ENCODE data around the gene TRIM46. TPM values are rescaled to one million over a fixed set of nuclear protein-coding genes. Genes with fewer than 3 reads are reported as not detected.

Gene TRIM46, protein sequence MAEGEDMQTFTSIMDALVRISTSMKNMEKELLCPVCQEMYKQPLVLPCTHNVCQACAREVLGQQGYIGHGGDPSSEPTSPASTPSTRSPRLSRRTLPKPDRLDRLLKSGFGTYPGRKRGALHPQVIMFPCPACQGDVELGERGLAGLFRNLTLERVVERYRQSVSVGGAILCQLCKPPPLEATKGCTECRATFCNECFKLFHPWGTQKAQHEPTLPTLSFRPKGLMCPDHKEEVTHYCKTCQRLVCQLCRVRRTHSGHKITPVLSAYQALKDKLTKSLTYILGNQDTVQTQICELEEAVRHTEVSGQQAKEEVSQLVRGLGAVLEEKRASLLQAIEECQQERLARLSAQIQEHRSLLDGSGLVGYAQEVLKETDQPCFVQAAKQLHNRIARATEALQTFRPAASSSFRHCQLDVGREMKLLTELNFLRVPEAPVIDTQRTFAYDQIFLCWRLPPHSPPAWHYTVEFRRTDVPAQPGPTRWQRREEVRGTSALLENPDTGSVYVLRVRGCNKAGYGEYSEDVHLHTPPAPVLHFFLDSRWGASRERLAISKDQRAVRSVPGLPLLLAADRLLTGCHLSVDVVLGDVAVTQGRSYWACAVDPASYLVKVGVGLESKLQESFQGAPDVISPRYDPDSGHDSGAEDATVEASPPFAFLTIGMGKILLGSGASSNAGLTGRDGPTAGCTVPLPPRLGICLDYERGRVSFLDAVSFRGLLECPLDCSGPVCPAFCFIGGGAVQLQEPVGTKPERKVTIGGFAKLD
- total RNA-seq (2021) (6.0 and 6.2 TPM in 2 replicates), Bru-seq, nascent RNA (percentile 36 among the genes with signal in this experiment), BruChase-seq, experiment 1, labeled RNA remaining after a 2-hour chase (percentile 50 among the genes with signal in this experiment), BruChase-seq, experiment 2, labeled RNA remaining after a 6-hour chase (percentile 47 among the genes with signal in this experiment)
- long read RNA-seq, partial matches to known transcripts = 4 of 9 reads
- long read RNA-seq, other reads (novel, unspliced or antisense) = 5 of 9 reads

DNA sequence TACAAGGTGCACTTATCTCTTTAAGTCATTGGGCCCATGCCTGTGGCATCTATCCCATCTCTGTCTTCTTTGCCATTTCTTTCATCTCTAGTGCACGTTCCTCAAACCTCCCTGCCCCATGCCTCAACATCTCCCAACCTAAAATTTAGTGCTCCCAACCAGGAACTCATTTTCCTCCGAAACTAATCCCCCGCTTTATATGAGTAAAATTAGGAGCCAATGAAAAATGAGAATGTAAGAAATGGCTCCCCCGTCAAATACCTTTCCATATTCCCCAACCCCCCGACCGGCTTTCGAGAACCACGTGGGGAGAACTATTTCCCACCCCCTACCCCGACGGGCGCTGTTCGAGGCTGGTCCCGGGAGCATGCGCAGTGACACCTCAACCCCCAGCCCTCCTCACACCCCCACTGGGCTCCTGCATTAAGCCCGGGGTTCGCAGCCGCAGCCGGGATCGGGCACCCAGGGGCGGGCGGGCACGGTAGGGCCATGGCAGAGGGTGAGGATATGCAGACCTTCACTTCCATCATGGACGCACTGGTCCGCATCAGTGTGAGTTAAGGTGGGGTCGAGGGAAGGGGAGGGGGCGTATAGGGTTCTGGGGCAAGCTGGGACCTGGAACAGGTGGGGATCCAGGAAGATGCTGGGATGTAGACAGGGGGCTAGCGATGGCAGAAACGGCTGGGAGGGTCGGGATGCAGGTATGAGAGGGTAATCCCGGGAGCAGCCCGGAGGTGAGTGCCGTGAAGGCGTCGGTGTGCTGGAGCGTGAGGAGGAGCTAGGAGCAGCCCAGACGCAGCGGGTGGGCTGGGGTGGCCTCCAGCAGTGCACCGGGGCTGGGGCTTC is at the start of gene TRIM46:
TSS of gene TRIM46 (plus strand) at position 372 of the 846 bp plus-strand sequence. CDS start at position 490, 118 bp downstream.
- Histone ChIP-seq H2AFZ (peak within 1 kb of the TSS; percentile 94), H4K20me1 (ENCODE audit: insufficient read depth) (0 out of 2 replicates have a peak, but pooled peaks cover 5% of the 10 kb centered on the region), H3K4me3 (peak within 1 kb of the TSS; percentile 89), H3K9me3 (ENCODE audit: insufficient read depth, low read depth) (no peaks in the 10 kb centered on the region), H3K36me3 (ENCODE audit: low read depth) (no peaks in the 10 kb centered on the region; the same call in 1 of the 2 replicates), H3K9me2 (ENCODE audit: insufficient read depth) (no peaks in the 10 kb centered on the region), H3K79me2 (ENCODE audit: low read depth) (peaks cover 17% of the 10 kb centered on the region), H3K27ac (peak within 1 kb of the TSS; percentile 59), H3K27me3 (ENCODE audit: insufficient read depth, low read depth) (no peaks in the 10 kb centered on the region), H3F3A (ENCODE audit: insufficient read depth, low read depth) (peaks cover 39% of the 10 kb centered on the region; the same call in 1 of the 2 replicates), H3K4me2 (peak within 1 kb of the TSS; percentile 96), H3K4me1 (replicated peaks; ENCODE audit: insufficient read depth) (peaks cover 32% of the 10 kb centered on the region)
- TF ChIP-seq EZH2 (IDR thresholded peaks at IDR 0.05; ENCODE audit: low read depth) = no peak
- TF ChIP-seq, protein P1, sequence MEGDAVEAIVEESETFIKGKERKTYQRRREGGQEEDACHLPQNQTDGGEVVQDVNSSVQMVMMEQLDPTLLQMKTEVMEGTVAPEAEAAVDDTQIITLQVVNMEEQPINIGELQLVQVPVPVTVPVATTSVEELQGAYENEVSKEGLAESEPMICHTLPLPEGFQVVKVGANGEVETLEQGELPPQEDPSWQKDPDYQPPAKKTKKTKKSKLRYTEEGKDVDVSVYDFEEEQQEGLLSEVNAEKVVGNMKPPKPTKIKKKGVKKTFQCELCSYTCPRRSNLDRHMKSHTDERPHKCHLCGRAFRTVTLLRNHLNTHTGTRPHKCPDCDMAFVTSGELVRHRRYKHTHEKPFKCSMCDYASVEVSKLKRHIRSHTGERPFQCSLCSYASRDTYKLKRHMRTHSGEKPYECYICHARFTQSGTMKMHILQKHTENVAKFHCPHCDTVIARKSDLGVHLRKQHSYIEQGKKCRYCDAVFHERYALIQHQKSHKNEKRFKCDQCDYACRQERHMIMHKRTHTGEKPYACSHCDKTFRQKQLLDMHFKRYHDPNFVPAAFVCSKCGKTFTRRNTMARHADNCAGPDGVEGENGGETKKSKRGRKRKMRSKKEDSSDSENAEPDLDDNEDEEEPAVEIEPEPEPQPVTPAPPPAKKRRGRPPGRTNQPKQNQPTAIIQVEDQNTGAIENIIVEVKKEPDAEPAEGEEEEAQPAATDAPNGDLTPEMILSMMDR (conservative IDR thresholded peaks at IDR 0.05) = peak; percentile 46; the same call in 1 of the 2 replicates
- CTCF ChIA-PET = interaction anchor here (0.5 to 2.0 kb wide), 6 partner anchors 20 to 203 kb away, joined by 3 to 15 read pairs (median 4); partner anchors contain the start of gene SHC1
- BruUV-seq (replicated peaks) = no TSS peak
- intact Hi-C loops (cut with micrococcal nuclease; ENCODE audit: unreplicated experiment) = loop anchor here (1.0 to 2.0 kb wide), 3 partner anchors 35 to 149 kb away; partner anchors contain the start of gene MTX1
- POLR2A ChIA-PET (ENCODE audit: unreplicated experiment) = interaction anchor here (0.6 to 1.1 kb wide), 5 partner anchors 19 to 82 kb away, joined by 3 to 5 read pairs (median 3); no protein-coding TSS in a partner anchor
- DNase-seq = peak in 1 of 2 experiments; percentile 51

DNA sequence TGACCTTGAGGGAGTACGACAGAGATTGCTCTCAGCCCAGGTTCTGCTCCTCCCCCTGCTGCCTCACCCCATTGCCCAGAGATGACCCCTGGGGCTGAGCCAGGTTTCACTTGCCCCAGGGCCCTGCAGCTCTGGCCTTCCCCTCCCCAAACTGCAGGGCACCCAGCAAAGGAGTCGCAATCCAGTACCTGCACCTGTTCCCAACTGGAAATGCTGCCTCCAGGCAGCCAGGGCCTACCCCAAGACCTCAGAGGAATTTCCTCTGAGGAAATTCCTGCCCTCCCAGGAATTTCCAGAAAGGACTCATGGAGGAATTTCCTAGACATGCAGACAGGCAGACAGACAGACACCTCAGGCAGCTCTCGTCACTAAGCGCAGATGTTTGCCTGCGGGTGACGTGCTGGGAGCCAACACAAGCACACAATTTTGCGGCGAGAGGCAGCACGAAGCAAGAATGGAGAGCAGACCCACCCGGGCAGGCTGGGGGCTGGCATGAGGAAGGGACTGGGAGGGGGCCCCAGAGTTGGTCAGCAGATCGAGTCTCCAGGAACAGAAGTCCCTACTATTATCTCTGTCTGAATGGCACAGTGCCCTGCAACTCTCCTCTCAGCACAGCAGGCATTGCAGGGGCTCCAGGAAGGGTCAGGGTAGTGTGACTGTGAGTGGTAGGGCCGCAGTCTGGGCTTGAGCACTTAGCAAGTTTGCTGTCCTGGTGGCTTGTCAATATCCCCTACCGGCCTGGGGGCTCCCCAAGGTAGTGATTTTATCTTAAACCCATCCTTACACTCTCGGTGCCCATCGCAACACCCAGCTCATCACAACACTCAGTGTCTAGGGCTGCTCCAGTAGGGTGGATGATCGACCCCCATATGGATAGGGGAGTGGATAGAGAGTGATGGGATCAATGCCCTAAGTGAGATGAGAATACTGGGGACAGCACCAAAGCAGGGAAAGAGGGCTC is 48.9 kb upstream of the TRIM46 start:
- Histone ChIP-seq H3K9me3 (ENCODE audit: insufficient read depth, low read depth) (no peaks in the 10 kb centered on the region), H3K27me3 (ENCODE audit: insufficient read depth, low read depth) (no peaks in the 10 kb centered on the region), H3K36me3 (ENCODE audit: low read depth) (no peaks in the 10 kb centered on the region), H2AFZ (no peak overlapping the region), H3K4me2 (peak overlapping the region; percentile 48), H3K4me1 (replicated peaks; ENCODE audit: insufficient read depth) (peaks cover 39% of the 10 kb centered on the region), H3K79me2 (ENCODE audit: low read depth) (peaks cover 16% of the 10 kb centered on the region), H3F3A (ENCODE audit: insufficient read depth, low read depth) (peaks cover 56% of the 10 kb centered on the region), H3K4me3 (no peak overlapping the region), H4K20me1 (ENCODE audit: insufficient read depth) (no peaks in the 10 kb centered on the region), H3K9me2 (ENCODE audit: insufficient read depth) (no peaks in the 10 kb centered on the region), H3K27ac (peak overlapping the region; percentile 57)
- intact Hi-C loops (cut with micrococcal nuclease; ENCODE audit: unreplicated experiment) = loop anchor here (1.0 to 5.0 kb wide), 2 partner anchors 16 to 567 kb away; partner anchors contain the start of genes DPM3 and UBE2Q1
- ChIA-PET CTCF (no interaction called here), POLR2A (ENCODE audit: unreplicated experiment) (interaction anchor here (0.5 to 0.7 kb wide), 3 partner anchors 17 to 1248 kb away, joined by 3 to 8 read pairs (median 5); no protein-coding TSS in a partner anchor)
- peak; percentile 77 to 85 for DNase-seq
- TF ChIP-seq EZH2 (IDR thresholded peaks at IDR 0.05; ENCODE audit: low read depth) = no peak
- TF ChIP-seq, protein P1 (conservative IDR thresholded peaks at IDR 0.05) = no peak
- no TSS peak for BruUV-seq (replicated peaks)
